SK-N-SH treated with all-trans-retinoic acid at 6 μM for 48 hours (cell line): ENCODE measurements around the gene SHLD3.
"Not testable (repeated sequence)": the region's sequence is repeated elsewhere in the genome, so short reads cannot be mapped to it uniquely, and the experiment has no call there.

ENCODE experiments used
- ATAC-seq: fragments of 200-7000 bp; cut with Tn5 transposase; 3 replicates; pipeline ENCODE4 v1.9.1; 2020; ENCODE audit warnings: mild to moderate bottlenecking, moderate library complexity
- ARNTL ChIP-seq: fragments of 450-650 bp; formaldehyde crosslinking; IDR thresholded peaks from 2 replicates; pipeline ENCODE4 v1.5.0; 2020; ENCODE audit warnings: low read depth, mild to moderate bottlenecking, moderate library complexity, borderline replicate concordance
- BACH2 ChIP-seq: fragments of 250-450 bp; sonication (Bioruptor Pico); IDR thresholded peaks from 2 replicates; pipeline ENCODE4 v1.9.0; 2021; ENCODE audit warnings: mild to moderate bottlenecking, borderline replicate concordance
- CSDC2 ChIP-seq: fragments of 250-450 bp; sonication (Bioruptor Pico); IDR thresholded peaks from 2 replicates; pipeline ENCODE4 v1.5.0; 2020; ENCODE audit warnings: mild to moderate bottlenecking, moderate library complexity
- CSRNP3 ChIP-seq: fragments of 250-450 bp; sonication (Bioruptor Pico); IDR thresholded peaks from 2 replicates; pipeline ENCODE4 v1.5.1; 2021; ENCODE audit warnings: mild to moderate bottlenecking, moderate library complexity
- ESRRG ChIP-seq: fragments of 250-450 bp; sonication (Bioruptor Pico); IDR thresholded peaks from 2 replicates; pipeline ENCODE4 v1.6.1; 2021; ENCODE audit warnings: mild to moderate bottlenecking
- GLIS3 ChIP-seq: fragments of 250-450 bp; sonication (Bioruptor Pico); IDR thresholded peaks from 2 replicates; pipeline ENCODE4 v1.5.0; 2020; ENCODE audit warnings: mild to moderate bottlenecking, moderate library complexity
- ISL1 ChIP-seq: fragments of 250-450 bp; sonication (Bioruptor Pico); IDR thresholded peaks from 2 replicates; pipeline ENCODE4 v2.1.2; 2022; ENCODE audit warnings: mild to moderate bottlenecking, moderate library complexity
- OSR1 ChIP-seq: fragments of 250-450 bp; sonication (Bioruptor Pico); IDR thresholded peaks from 2 replicates; pipeline ENCODE4 v1.8.0; 2022; ENCODE audit warnings: moderate library complexity, mild to moderate bottlenecking, inconsistent platforms
- PATZ1 ChIP-seq: fragments of 250-450 bp; sonication (Bioruptor Pico); IDR thresholded peaks from 2 replicates; pipeline ENCODE4 v1.8.0; 2020; ENCODE audit warnings: mild to moderate bottlenecking, moderate library complexity, borderline replicate concordance
- PPARA ChIP-seq: fragments of 250-450 bp; sonication (Bioruptor Pico); IDR thresholded peaks from 2 replicates; pipeline ENCODE4 v1.5.0; 2020; ENCODE audit warnings: mild to moderate bottlenecking, borderline replicate concordance
- RARB ChIP-seq: fragments of 250-450 bp; sonication (Bioruptor Pico); IDR thresholded peaks from 2 replicates; pipeline ENCODE4 v1.8.0; 2021; ENCODE audit warnings: mild to moderate bottlenecking, moderate library complexity
- SNAI2 ChIP-seq: fragments of 250-450 bp; sonication (Bioruptor Pico); IDR thresholded peaks from 2 replicates; pipeline ENCODE4 v1.5.0; 2020; ENCODE audit warnings: mild to moderate bottlenecking, moderate library complexity
- TCF4 ChIP-seq: fragments of 250-450 bp; sonication (Bioruptor Pico); IDR thresholded peaks from 2 replicates; pipeline ENCODE4 v1.8.0; 2021; ENCODE audit warnings: mild to moderate bottlenecking, moderate library complexity, borderline replicate concordance
- TOX ChIP-seq: fragments of 250-450 bp; sonication (Bioruptor Pico); IDR thresholded peaks from 2 replicates; pipeline ENCODE4 v1.8.0; 2021; ENCODE audit warnings: mild to moderate bottlenecking, moderate library complexity, borderline replicate concordance
- ZC3H10 ChIP-seq: fragments of 250-450 bp; sonication (Bioruptor Pico); IDR thresholded peaks from 2 replicates; pipeline ENCODE4 v1.5.1; 2021; ENCODE audit warnings: mild to moderate bottlenecking, moderate library complexity
- ZFP3 ChIP-seq: fragments of 250-450 bp; sonication (Bioruptor Pico); IDR thresholded peaks from 2 replicates; pipeline ENCODE4 v1.5.0; 2020; ENCODE audit warnings: mild to moderate bottlenecking, moderate library complexity
- ZFP30 ChIP-seq: fragments of 450-650 bp; formaldehyde crosslinking; IDR thresholded peaks from 2 replicates; pipeline ENCODE4 v1.5.0; 2022; ENCODE audit warnings: mild to moderate bottlenecking, moderate library complexity
- ZNF565 ChIP-seq: fragments of 450-650 bp; formaldehyde crosslinking; conservative IDR thresholded peaks from 2 replicates; pipeline ENCODE4 v1.5.0; 2020; ENCODE audit warnings: low read depth, mild to moderate bottlenecking, moderate library complexity
- ZNF70 ChIP-seq: fragments of 450-650 bp; formaldehyde crosslinking; IDR thresholded peaks from 2 replicates; pipeline ENCODE4 v1.5.0; 2020; ENCODE audit warnings: mild to moderate bottlenecking, moderate library complexity
- ZNF8 ChIP-seq: fragments of 450-650 bp; formaldehyde crosslinking; IDR thresholded peaks from 2 replicates; pipeline ENCODE4 v1.5.0; 2020; ENCODE audit warnings: mild to moderate bottlenecking, moderate library complexity
- TF ChIP-seq, protein P1 (sequence below): fragments of 250-450 bp; sonication (Bioruptor Pico); IDR thresholded peaks from 2 replicates; pipeline ENCODE4 v1.5.1; 2020; ENCODE audit warnings: low read depth, mild to moderate bottlenecking, moderate library complexity

The SHLD3 gene

GRCh38 chr5:65620021-65620420 lies 4.8 kb upstream of the SHLD3 start (continued):
- TF ChIP-seq, protein P1, sequence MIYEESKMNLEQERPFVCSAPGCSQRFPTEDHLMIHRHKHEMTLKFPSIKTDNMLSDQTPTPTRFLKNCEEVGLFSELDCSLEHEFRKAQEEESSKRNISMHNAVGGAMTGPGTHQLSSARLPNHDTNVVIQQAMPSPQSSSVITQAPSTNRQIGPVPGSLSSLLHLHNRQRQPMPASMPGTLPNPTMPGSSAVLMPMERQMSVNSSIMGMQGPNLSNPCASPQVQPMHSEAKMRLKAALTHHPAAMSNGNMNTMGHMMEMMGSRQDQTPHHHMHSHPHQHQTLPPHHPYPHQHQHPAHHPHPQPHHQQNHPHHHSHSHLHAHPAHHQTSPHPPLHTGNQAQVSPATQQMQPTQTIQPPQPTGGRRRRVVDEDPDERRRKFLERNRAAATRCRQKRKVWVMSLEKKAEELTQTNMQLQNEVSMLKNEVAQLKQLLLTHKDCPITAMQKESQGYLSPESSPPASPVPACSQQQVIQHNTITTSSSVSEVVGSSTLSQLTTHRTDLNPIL = no peak

GRCh38 chr5:65621961-65622360 lies 2.9 kb upstream of the SHLD3 start:
- not testable (repeated sequence) for ATAC-seq

DNA sequence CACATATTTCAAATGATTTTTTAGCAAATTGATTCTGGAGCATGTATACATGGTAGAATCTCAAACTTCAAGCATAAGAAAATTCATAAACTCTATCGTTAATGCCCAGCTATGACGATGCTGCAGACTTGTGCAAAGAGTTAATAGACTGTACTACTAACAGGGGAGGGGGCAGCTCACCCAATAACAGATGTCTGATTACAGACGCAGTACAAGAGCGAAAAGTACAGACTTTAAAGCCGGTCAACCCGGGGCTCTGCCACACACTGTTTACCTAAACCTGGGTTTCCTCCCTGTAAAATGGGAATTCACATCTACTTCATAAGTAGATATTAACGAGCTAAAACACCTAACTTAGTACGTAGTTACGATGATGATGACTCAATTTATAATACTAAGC lies 1.3 kb upstream of the SHLD3 start:
- ATAC-seq = no peak; the same call in 2 of the 3 replicates
- TF ChIP-seq TCF4 (CRISPR knock-in tag) = no peak
- TF ChIP-seq ZC3H10 (CRISPR knock-in tag) = no peak
- no peak for TF ChIP-seq TOX (CRISPR knock-in tag)
- no peak for TF ChIP-seq ISL1 (CRISPR knock-in tag)
- no peak for TF ChIP-seq GLIS3 (CRISPR knock-in tag)
- TF ChIP-seq ZNF565 (CRISPR knock-in tag) = no peak
- TF ChIP-seq, protein P1 = no peak
- TF ChIP-seq BACH2 = no peak
- no peak for TF ChIP-seq SNAI2 (CRISPR knock-in tag)
- TF ChIP-seq PATZ1 = no peak
- no peak for TF ChIP-seq ZFP3 (CRISPR knock-in tag)
- TF ChIP-seq OSR1 (CRISPR knock-in tag) = no peak
- no peak for TF ChIP-seq CSRNP3
- no peak for TF ChIP-seq PPARA (CRISPR knock-in tag)
- TF ChIP-seq ZNF8 (CRISPR knock-in tag) = no peak
- TF ChIP-seq ZNF70 = no peak

GRCh38 chr5:65624025-65624570 lies 729 bp upstream of the SHLD3 start, which contains the start of gene TRIM23:
TSS of gene TRIM23 (minus strand) at chr5:65624333. CDS start at chr5:65624274, 59 bp downstream.
- peak; percentile 99 for ATAC-seq
- TF ChIP-seq TCF4 (CRISPR knock-in tag) (no peak), RARB (no peak), ZFP3 (CRISPR knock-in tag) (peak; percentile 80; the same call in 1 of the 2 replicates)
- TF ChIP-seq, protein P1 = no peak
- TF ChIP-seq, all 23 proteins: peak for 1

GRCh38 chr5:65625743-65626142 lies 916 bp downstream of the SHLD3 start:
- ATAC-seq = no peak
- TF ChIP-seq ZFP30 (CRISPR knock-in tag) = no peak
- TF ChIP-seq ESRRG (CRISPR knock-in tag) = no peak
- no peak for TF ChIP-seq ZNF8 (CRISPR knock-in tag)
- TF ChIP-seq, protein P1 = no peak
- no peak for TF ChIP-seq CSRNP3
- TF ChIP-seq ARNTL (CRISPR knock-in tag) = no peak
- TF ChIP-seq CSDC2 (CRISPR knock-in tag) = no peak
- TF ChIP-seq GLIS3 (CRISPR knock-in tag) = no peak
- TF ChIP-seq RARB = no peak
- TF ChIP-seq BACH2 = no peak
- no peak for TF ChIP-seq SNAI2 (CRISPR knock-in tag)
- no peak for TF ChIP-seq ZNF565 (CRISPR knock-in tag)
- TF ChIP-seq PPARA (CRISPR knock-in tag) = no peak
- TF ChIP-seq ZNF70 = no peak
